GM10266 (cell line): ENCODE data around the gene FBXO34.

Source experiments
- DNase-seq: peaks from one replicate; pipeline ENCODE4 v3.0.0; 2012; ENCODE audit errors: extremely low spot score
- TF ChIP-seq, protein P1 (sequence below): IDR thresholded peaks from 2 replicates; pipeline ENCODE4 v1.5.1; 2012; ENCODE audit warnings: mild to moderate bottlenecking, low read depth; ENCODE audit not compliant: control insufficient read depth, insufficient read depth; ENCODE audit errors: missing control alignments

The FBXO34 gene

GRCh38 chr14:55353686-55354467, 82.7 kb downstream of the FBXO34 start:
- DNase-seq = no peak
- TF ChIP-seq, protein P1, sequence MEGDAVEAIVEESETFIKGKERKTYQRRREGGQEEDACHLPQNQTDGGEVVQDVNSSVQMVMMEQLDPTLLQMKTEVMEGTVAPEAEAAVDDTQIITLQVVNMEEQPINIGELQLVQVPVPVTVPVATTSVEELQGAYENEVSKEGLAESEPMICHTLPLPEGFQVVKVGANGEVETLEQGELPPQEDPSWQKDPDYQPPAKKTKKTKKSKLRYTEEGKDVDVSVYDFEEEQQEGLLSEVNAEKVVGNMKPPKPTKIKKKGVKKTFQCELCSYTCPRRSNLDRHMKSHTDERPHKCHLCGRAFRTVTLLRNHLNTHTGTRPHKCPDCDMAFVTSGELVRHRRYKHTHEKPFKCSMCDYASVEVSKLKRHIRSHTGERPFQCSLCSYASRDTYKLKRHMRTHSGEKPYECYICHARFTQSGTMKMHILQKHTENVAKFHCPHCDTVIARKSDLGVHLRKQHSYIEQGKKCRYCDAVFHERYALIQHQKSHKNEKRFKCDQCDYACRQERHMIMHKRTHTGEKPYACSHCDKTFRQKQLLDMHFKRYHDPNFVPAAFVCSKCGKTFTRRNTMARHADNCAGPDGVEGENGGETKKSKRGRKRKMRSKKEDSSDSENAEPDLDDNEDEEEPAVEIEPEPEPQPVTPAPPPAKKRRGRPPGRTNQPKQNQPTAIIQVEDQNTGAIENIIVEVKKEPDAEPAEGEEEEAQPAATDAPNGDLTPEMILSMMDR = no peak

GRCh38 chr14:55354500-55354899, 83.3 kb downstream of the FBXO34 start:
- TF ChIP-seq, protein P1 = peak; percentile 82
- peak; percentile 66 for DNase-seq

- no peak for DNase-seq
- TF ChIP-seq, protein P1 = no peak
Observed at GRCh38 chr14:55355922-55356321, 84.7 kb downstream of the FBXO34 start.

DNA sequence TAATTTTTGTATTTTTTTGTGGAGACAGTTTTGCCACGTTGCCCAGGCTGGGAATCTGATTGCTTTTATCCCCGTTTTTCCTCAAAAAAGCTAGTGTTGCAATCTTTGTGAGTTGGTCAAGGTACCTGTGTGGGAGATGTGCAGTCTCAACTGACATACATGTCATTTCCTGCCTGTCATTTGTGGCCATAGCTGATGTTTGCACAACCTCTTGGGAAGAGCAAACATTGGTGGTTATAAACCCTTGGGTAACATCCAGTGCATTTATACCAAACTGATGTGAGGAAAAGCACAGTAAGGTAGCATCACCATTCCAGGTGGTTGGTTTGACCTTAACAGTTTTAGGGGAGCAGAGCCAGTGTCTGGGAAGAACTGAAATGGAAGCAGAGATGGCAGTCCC, 85.7 kb downstream of the FBXO34 start:
- no peak for DNase-seq
- TF ChIP-seq, protein P1 = no peak

DNA sequence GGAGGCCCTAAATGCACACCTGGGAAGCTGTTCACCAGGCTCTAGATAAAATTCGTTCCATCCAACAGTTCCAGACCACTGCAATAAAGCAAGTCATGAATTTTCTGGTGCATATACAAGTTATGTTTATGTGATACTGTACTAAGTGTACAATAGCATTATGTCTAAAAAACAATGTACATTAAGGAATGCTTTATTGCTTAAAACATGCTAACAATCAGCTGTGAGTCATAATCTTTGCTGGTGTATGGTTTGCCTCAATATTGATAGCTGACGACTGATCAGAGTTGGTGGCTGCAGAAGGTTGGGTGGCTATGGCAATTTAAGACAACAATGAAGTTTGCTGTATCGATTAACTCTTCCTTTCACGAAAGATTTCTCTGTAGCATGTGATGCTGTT, 88.1 kb downstream of the FBXO34 start:
- DNase-seq = no peak
- TF ChIP-seq, protein P1 = no peak

GRCh38 chr14:55361190-55361589, 90.0 kb downstream of the FBXO34 start:
- no peak for DNase-seq
- TF ChIP-seq, protein P1 = no peak

GRCh38 chr14:55366271-55366670, 95.0 kb downstream of the FBXO34 start:
- DNase-seq = no peak
- TF ChIP-seq, protein P1 = no peak
